Measurements from ENCODE around the gene MELTF. TPM values are rescaled to one million over a fixed set of nuclear protein-coding genes. Genes with fewer than 3 reads are reported as not detected.
A peak's percentile ranks its signal among the peaks of the same experiment; 100 is the strongest.

MELTF gene
- total RNA-seq, 1 donor from 2014 or later, result 5.2 TPM

DNA sequence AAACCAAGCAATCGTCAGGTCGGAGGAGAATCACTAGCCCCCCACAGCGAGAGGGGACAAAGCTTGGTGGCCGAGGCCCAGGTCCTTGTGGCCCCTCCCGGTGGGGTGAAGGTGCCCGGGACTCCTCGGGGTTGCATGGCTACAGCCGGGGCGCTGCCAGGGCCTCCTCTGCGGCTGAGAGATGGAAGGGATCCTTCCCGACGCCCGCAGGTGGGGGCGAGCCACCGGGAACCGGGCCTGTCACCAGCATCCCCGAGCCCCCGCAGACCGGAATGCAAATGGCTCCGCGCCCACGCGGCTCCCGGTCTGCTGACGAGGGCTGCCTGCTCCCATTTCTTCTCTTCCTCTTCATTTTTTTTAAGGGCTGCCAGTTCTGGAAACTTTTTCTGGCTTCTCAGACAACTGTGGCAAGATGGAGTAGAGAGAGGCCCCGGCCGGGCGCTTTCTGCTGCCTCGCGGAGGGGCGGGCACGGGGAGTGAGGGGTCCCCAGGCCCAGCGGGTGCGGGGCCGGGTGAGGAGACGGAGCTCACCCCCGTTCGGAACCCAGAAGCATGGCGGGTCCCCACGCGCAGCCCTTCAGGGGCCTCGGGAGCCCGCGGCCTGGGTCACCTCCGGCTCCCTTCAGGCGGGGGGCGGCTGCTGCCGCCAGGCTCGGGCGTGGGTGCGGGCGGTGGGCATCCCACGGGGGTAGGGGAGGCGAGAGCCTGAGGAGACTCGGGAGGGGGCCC, 27.5 kb downstream of the MELTF start:
- peaks cover 8% of the 10 kb centered on the region for H3K4me1 Mint-ChIP-seq (ENCODE audit: low read depth)
- no peaks in the 10 kb centered on the region for H3K27me3 Mint-ChIP-seq (ENCODE audit: low read depth)
- H3K27ac Mint-ChIP-seq (ENCODE audit: unreplicated experiment), result no peak overlapping the region
- H3K4me3 Mint-ChIP-seq (ENCODE audit: unreplicated experiment), result peak overlapping the region; percentile 50
- DNase-seq (ENCODE audit: low spot score), result peak; percentile 88
- H3K36me3 Mint-ChIP-seq (ENCODE audit: low read depth), result no peaks in the 10 kb centered on the region
- TF ChIP-seq, protein P1, sequence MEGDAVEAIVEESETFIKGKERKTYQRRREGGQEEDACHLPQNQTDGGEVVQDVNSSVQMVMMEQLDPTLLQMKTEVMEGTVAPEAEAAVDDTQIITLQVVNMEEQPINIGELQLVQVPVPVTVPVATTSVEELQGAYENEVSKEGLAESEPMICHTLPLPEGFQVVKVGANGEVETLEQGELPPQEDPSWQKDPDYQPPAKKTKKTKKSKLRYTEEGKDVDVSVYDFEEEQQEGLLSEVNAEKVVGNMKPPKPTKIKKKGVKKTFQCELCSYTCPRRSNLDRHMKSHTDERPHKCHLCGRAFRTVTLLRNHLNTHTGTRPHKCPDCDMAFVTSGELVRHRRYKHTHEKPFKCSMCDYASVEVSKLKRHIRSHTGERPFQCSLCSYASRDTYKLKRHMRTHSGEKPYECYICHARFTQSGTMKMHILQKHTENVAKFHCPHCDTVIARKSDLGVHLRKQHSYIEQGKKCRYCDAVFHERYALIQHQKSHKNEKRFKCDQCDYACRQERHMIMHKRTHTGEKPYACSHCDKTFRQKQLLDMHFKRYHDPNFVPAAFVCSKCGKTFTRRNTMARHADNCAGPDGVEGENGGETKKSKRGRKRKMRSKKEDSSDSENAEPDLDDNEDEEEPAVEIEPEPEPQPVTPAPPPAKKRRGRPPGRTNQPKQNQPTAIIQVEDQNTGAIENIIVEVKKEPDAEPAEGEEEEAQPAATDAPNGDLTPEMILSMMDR (IDR thresholded peaks at IDR 0.05), result no peak
- H3K9me3 Mint-ChIP-seq (ENCODE audit: low read depth), result no peaks in the 10 kb centered on the region

DNA sequence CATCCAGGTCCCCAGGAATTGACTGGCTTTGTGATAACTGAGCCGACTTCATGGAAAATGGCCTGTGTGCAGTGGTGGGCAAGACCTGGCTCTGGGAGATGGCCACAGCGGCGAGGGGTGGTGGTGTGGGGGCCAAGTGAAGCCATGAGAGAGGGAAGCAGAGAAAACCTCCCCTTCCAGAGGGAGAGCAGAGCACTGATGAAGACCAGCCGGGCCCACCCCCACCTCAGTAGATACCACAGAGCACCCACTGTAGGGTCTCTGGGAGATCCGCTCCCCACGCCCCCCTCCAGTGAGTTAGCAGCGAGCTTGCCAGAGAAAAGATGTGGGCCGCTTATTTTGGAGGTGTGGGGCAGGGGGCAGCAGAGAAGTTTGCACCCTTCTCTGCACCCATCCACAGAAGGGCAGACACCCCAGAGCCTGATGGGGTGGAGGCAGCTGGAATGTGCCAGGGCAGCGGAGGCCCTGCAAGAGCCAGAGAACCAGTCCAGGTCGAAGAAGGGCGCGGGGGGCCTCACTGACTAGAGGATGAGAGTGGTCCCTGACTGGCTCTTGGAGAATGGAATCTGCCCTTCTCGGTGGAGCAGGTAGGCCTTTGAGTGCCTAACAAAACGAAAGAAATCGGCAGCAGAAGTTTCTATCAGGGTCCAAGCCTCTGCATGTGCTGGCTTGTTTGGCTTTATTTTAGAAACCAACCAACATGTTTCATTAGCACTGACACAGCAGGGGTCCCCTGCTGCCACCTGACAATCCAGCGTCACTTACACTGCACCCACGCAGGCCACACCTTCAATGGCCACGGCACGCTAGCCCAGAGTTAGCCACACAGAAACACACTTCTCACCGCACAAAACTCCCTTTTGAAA, 28.3 kb downstream of the MELTF start:
- peaks cover 8% of the 10 kb centered on the region for H3K4me1 Mint-ChIP-seq (ENCODE audit: low read depth)
- peak overlapping the region; percentile 50 for H3K4me3 Mint-ChIP-seq (ENCODE audit: unreplicated experiment)
- TF ChIP-seq, protein P1 (IDR thresholded peaks at IDR 0.05), result no peak
- no peaks in the 10 kb centered on the region for H3K9me3 Mint-ChIP-seq (ENCODE audit: low read depth)
- no peak overlapping the region for H3K27ac Mint-ChIP-seq (ENCODE audit: unreplicated experiment)
- H3K27me3 Mint-ChIP-seq (ENCODE audit: low read depth), result no peaks in the 10 kb centered on the region
- DNase-seq (ENCODE audit: low spot score), result peak; percentile 72
- no peaks in the 10 kb centered on the region for H3K36me3 Mint-ChIP-seq (ENCODE audit: low read depth)

DNA sequence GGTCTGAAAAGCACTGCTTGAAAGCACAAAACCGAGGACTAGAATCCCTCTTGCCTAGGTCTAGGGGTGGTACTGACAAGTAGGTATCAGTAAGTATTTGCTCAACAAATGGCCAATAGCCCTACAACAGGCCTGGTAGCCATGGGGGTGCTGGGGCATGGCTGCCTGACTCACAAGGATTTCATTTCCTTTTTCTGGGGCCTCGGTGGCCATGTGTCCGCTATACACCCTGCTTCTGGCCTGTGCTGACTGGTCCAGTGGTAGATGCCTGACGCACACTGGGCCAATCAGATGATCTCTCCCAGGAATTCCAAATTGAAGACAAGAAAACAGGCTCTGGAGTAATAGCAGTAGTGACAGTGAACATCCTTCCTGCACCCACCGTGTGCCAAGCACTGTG, 29.4 kb downstream of the MELTF start:
- Mint-ChIP-seq H3K27ac (ENCODE audit: unreplicated experiment) (no peak overlapping the region), H3K9me3 (ENCODE audit: low read depth) (no peaks in the 10 kb centered on the region), H3K4me1 (ENCODE audit: low read depth) (peaks cover 8% of the 10 kb centered on the region), H3K27me3 (ENCODE audit: low read depth) (no peaks in the 10 kb centered on the region), H3K36me3 (ENCODE audit: low read depth) (no peaks in the 10 kb centered on the region), H3K4me3 (ENCODE audit: unreplicated experiment) (no peak overlapping the region)
- TF ChIP-seq, protein P1 (IDR thresholded peaks at IDR 0.05), result no peak
- DNase-seq (ENCODE audit: low spot score), result peak; percentile 43

DNA sequence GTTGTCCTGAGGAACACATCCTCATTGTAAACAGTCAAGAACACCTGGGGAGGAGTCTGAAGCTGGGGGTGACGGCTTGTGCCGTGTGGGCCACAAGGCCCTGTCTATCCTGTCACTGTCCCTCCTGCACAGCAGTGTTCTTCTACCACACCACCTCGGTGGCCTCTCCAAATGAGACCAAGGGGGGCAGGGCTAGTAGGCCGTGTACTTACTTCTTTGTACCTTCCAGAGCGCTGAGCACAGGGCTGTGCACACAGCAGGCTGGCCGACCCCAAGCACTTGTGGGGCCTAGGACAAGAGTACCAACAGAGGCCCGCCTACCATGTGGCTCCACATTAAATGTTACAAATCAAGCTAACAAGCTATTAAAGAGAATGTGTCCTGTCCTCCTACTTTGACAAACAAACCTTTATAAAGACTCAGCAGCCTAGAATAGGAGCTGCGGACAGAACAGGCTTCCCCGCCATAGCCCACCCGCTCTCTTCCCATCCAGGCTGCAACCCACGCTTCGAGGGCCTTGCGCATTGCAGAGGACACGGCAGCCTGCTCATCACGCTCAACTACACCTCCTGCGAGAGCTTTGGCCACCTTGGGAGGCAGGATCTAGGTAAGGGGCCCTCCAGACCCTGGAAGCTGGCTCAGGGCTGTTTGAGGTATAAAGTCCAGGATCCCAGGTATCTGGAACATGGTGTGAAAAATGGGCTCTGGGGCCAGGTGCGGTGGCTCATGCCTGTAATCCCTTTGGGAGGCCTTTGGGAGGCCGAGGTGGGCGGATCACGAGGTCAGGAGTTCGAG, 30.5 kb downstream of the MELTF start:
- H3K9me3 Mint-ChIP-seq (ENCODE audit: low read depth), result no peaks in the 10 kb centered on the region
- no peaks in the 10 kb centered on the region for H3K36me3 Mint-ChIP-seq (ENCODE audit: low read depth)
- no peaks in the 10 kb centered on the region for H3K27me3 Mint-ChIP-seq (ENCODE audit: low read depth)
- no peak overlapping the region for H3K27ac Mint-ChIP-seq (ENCODE audit: unreplicated experiment)
- H3K4me3 Mint-ChIP-seq (ENCODE audit: unreplicated experiment), result no peak overlapping the region
- H3K4me1 Mint-ChIP-seq (ENCODE audit: low read depth), result peaks cover 4% of the 10 kb centered on the region
- peak; percentile 60 for DNase-seq (ENCODE audit: low spot score)
- TF ChIP-seq, protein P1 (IDR thresholded peaks at IDR 0.05), result no peak

DNA sequence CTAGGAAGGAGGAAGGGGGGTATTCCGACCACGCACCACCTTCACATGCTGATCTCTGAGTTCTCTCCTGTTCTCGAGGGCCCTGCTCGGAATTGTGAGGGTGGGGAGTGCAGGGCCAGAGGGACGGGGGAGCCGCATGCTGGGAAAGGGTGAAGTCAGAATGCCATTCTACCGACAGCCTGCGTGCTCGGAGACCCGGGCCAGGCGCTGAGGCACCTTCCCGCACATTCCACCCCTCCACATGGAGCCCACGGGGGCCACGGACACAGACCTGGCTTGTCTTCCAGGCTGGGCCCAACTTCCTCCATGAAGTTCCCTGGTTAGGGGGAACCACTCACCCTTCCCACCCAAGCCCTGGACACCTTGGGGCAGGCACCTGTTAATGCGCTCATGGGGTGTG, 32.3 kb downstream of the MELTF start:
- no peaks in the 10 kb centered on the region for H3K9me3 Mint-ChIP-seq (ENCODE audit: low read depth)
- H3K36me3 Mint-ChIP-seq (ENCODE audit: low read depth), result no peaks in the 10 kb centered on the region

More for the DNA sequence above, 32.3 kb downstream of the MELTF start:
- Mint-ChIP-seq H3K27me3 (ENCODE audit: low read depth) (no peaks in the 10 kb centered on the region), H3K4me1 (ENCODE audit: low read depth) (no peaks in the 10 kb centered on the region), H3K27ac (ENCODE audit: unreplicated experiment) (no peak overlapping the region), H3K4me3 (ENCODE audit: unreplicated experiment) (no peak overlapping the region)
- DNase-seq (ENCODE audit: low spot score), result peak; percentile 85
- TF ChIP-seq, protein P1 (IDR thresholded peaks at IDR 0.05), result no peak
